Trophoblast cell (in vitro differentiated cells and primary cell): ENCODE results near the gene SCD.
A peak's percentile ranks its signal among the peaks of the same experiment; 100 is the strongest.

Source experiments
- DNase-seq, 2 donors: peaks; one replicate each; pipeline ENCODE4 v3.0.0-alpha.2; 2016
- H2AFZ ChIP-seq: 2 replicates; pipeline ENCODE4 v1.6.1; 2013; ENCODE audit warnings: low read length, moderate library complexity, mild to moderate bottlenecking; ENCODE audit not compliant: insufficient read depth, poor library complexity
- H2AK5ac ChIP-seq: 2 replicates; pipeline ENCODE4 v1.6.1; 2013; ENCODE audit warnings: mild to moderate bottlenecking, low read length
- H2BK120ac ChIP-seq: 2 replicates; pipeline ENCODE4 v1.6.1; 2013; ENCODE audit warnings: low read length, mild to moderate bottlenecking, moderate library complexity; ENCODE audit not compliant: insufficient read depth, poor library complexity
- H2BK12ac ChIP-seq: 2 replicates; pipeline ENCODE4 v1.6.1; 2013; ENCODE audit warnings: mild to moderate bottlenecking, low read length, moderate library complexity
- H2BK5ac ChIP-seq: 2 replicates; pipeline ENCODE4 v1.6.1; 2013; ENCODE audit warnings: low read length, low read depth, moderate library complexity, mild to moderate bottlenecking; ENCODE audit not compliant: poor library complexity
- H3K14ac ChIP-seq: 2 replicates; pipeline ENCODE4 v1.6.1; 2013; ENCODE audit warnings: mild to moderate bottlenecking, low read length
- H3K18ac ChIP-seq: 2 replicates; pipeline ENCODE4 v1.6.1; 2013; ENCODE audit warnings: mild to moderate bottlenecking, low read length
- H3K23ac ChIP-seq: 2 replicates; pipeline ENCODE4 v1.6.1; 2013; ENCODE audit warnings: low read length
- H3K27ac ChIP-seq: 2 replicates; pipeline ENCODE4 v1.5.1; 2013; ENCODE audit warnings: low read depth, mild to moderate bottlenecking, inconsistent platforms, low read length, moderate library complexity
- H3K27me3 ChIP-seq: 2 replicates; pipeline ENCODE4 v1.6.1; 2013; ENCODE audit warnings: inconsistent platforms, mild to moderate bottlenecking, low read length, moderate library complexity; ENCODE audit not compliant: insufficient read depth
- H3K36me3 ChIP-seq, 2 experiments: 1 replicate in 1 of 2; 2 replicates in 1 of 2; pipeline ENCODE4 v1.6.1; 2013; ENCODE audit warnings: low read length in 2 of 2, mild to moderate bottlenecking in 2 of 2, moderate library complexity in 1 of 2; ENCODE audit not compliant: insufficient read depth in 2 of 2, control insufficient read depth in 1 of 2
- H3K4ac ChIP-seq: 2 replicates; pipeline ENCODE4 v1.6.1; 2013; ENCODE audit warnings: low read depth, mild to moderate bottlenecking, low read length, moderate library complexity
- H3K4me1 ChIP-seq, 2 experiments: 1 replicate in 1 of 2; 2 replicates in 1 of 2; pipeline ENCODE4 v1.6.1; 2013; ENCODE audit warnings: low read length in 2 of 2, mild to moderate bottlenecking in 2 of 2, moderate library complexity in 1 of 2; ENCODE audit not compliant: insufficient read depth in 2 of 2, control insufficient read depth in 1 of 2
- H3K4me2 ChIP-seq: 2 replicates; pipeline ENCODE4 v1.6.1; 2013; ENCODE audit warnings: inconsistent platforms, mild to moderate bottlenecking, low read length, moderate library complexity
- H3K4me3 ChIP-seq: 2 replicates; pipeline ENCODE4 v1.5.1; 2013; ENCODE audit warnings: mild to moderate bottlenecking, low read depth, low read length, inconsistent platforms
- H3K79me1 ChIP-seq: one replicate; pipeline ENCODE4 v1.6.1; 2013; ENCODE audit warnings: low read length
- H3K79me2 ChIP-seq: 2 replicates; pipeline ENCODE4 v1.6.1; 2013; ENCODE audit warnings: low read length, mild to moderate bottlenecking; ENCODE audit not compliant: control insufficient read depth, insufficient read depth, poor library complexity
- H3K9ac ChIP-seq: 2 replicates; pipeline ENCODE4 v1.6.1; 2013; ENCODE audit warnings: mild to moderate bottlenecking, low read length
- H3K9me3 ChIP-seq: 2 replicates; pipeline ENCODE4 v1.6.1; 2013; ENCODE audit warnings: low read depth, mild to moderate bottlenecking, control low read depth, inconsistent platforms, low read length; ENCODE audit not compliant: insufficient read depth
- H4K12ac ChIP-seq: 2 replicates; pipeline ENCODE4 v1.6.1; 2013; ENCODE audit warnings: low read depth, mild to moderate bottlenecking, low read length, moderate library complexity
- H4K8ac ChIP-seq: 2 replicates; pipeline ENCODE4 v1.6.1; 2013; ENCODE audit warnings: low read depth, mild to moderate bottlenecking, low read length, moderate library complexity
- H4K91ac ChIP-seq: one replicate; pipeline ENCODE4 v1.6.1; 2013; ENCODE audit warnings: low read depth, mild to moderate bottlenecking, low read length, moderate library complexity
- WGBS: extraction: QIAGEN DNeasy Blood & Tissue Kit; methylation state at CpG from one replicate; pipeline ENCODE4 v1.1.7; 2013; ENCODE audit warnings: missing lambda C conversion rate; ENCODE audit not compliant: insufficient read length, insufficient coverage; ENCODE audit errors: extremely low coverage; 5-methylcytosine and 5-hydroxymethylcytosine counted together

The SCD gene

GRCh38 chr10:100348389-100348927, 1.4 kb downstream of the SCD start:
- Histone ChIP-seq H3K4me3 (peak overlapping the region; percentile 87), H3K27me3 (no peaks in the 10 kb centered on the region), H4K8ac (no peak overlapping the region), H4K91ac (no peak overlapping the region), H3K4me1 (peaks cover 25 to 35% of the 10 kb centered on the region in 2 experiments), H3K36me3 (peaks cover 34 to 47% of the 10 kb centered on the region in 2 experiments), H4K12ac (no peak overlapping the region), H3K9me3 (no peaks in the 10 kb centered on the region), H2AK5ac (no peak overlapping the region), H3K4ac (peak overlapping the region; percentile 100), H3K23ac (no peak overlapping the region), H2BK5ac (no peak overlapping the region), H3K27ac (peak overlapping the region; percentile 33), H3K9ac (peak overlapping the region; percentile 63), H3K79me2 (peaks cover 35% of the 10 kb centered on the region), H3K18ac (peak overlapping the region; percentile 23), H2BK12ac (no peak overlapping the region), H3K14ac (peak overlapping the region; percentile 18), H2BK120ac (no peak overlapping the region), H3K4me2 (peak overlapping the region; percentile 85), H2AFZ (no peak overlapping the region), H3K79me1 (peaks cover 33% of the 10 kb centered on the region)
- no peak for DNase-seq
- WGBS, result no CpG with 5 or more reads among the region's 3 CpGs

- Histone ChIP-seq H3K9ac (no peak overlapping the region), H4K91ac (no peak overlapping the region), H3K79me2 (peaks cover 35% of the 10 kb centered on the region), H3K27me3 (no peaks in the 10 kb centered on the region), H4K8ac (peak overlapping the region; percentile 20), H2AK5ac (no peak overlapping the region), H2BK12ac (no peak overlapping the region), H3K4me3 (peak overlapping the region; percentile 8), H3K4ac (peak overlapping the region; percentile 90), H3K27ac (peak overlapping the region; percentile 16), H3K14ac (peak overlapping the region; percentile 16), H3K23ac (no peak overlapping the region), H2AFZ (no peak overlapping the region), H3K4me2 (peak overlapping the region; percentile 85), H4K12ac (no peak overlapping the region), H3K79me1 (peaks cover 33% of the 10 kb centered on the region), H3K18ac (peak overlapping the region; percentile 67), H3K4me1 (peaks cover 25 to 36% of the 10 kb centered on the region in 2 experiments), H2BK120ac (no peak overlapping the region), H3K36me3 (peaks cover 37 to 53% of the 10 kb centered on the region in 2 experiments), H3K9me3 (no peaks in the 10 kb centered on the region), H2BK5ac (peak overlapping the region; percentile 21)
- no peak for DNase-seq
- WGBS, result no CpG with 5 or more reads among the region's 5 CpGs
Observed at GRCh38 chr10:100349087-100349486, 2.1 kb downstream of the SCD start.

GRCh38 chr10:100349672-100350071, 2.6 kb downstream of the SCD start:
- Histone ChIP-seq H3K4ac (peak overlapping the region; percentile 90), H2AK5ac (no peak overlapping the region), H2AFZ (no peak overlapping the region), H3K4me1 (peaks cover 29 to 39% of the 10 kb centered on the region in 2 experiments), H3K4me3 (no peak overlapping the region), H3K4me2 (peak overlapping the region; percentile 85), H3K36me3 (peaks cover 41 to 58% of the 10 kb centered on the region in 2 experiments), H3K27me3 (no peaks in the 10 kb centered on the region), H4K12ac (no peak overlapping the region), H3K23ac (peak overlapping the region; percentile 18), H3K79me1 (peaks cover 33% of the 10 kb centered on the region), H3K9me3 (no peaks in the 10 kb centered on the region), H4K91ac (no peak overlapping the region), H2BK5ac (peak overlapping the region; percentile 25), H3K27ac (peak overlapping the region; percentile 16), H3K79me2 (peaks cover 35% of the 10 kb centered on the region), H2BK120ac (no peak overlapping the region), H2BK12ac (no peak overlapping the region), H3K18ac (no peak overlapping the region), H3K14ac (peak overlapping the region; percentile 11), H4K8ac (peak overlapping the region; percentile 22), H3K9ac (no peak overlapping the region)
- WGBS, result no CpG with 5 or more reads among the region's 3 CpGs
- DNase-seq, result no peak

GRCh38 chr10:100350914-100351485, 4.0 kb downstream of the SCD start:
- peak overlapping the region; percentile 55 for H3K18ac ChIP-seq
- H4K12ac ChIP-seq, result no peak overlapping the region
- H3K14ac ChIP-seq, result peak overlapping the region; percentile 22
- peaks cover 25 to 43% of the 10 kb centered on the region in 2 experiments for H3K4me1 ChIP-seq
- no peak overlapping the region for H3K9ac ChIP-seq
- no peak overlapping the region for H3K27ac ChIP-seq
- H3K4me2 ChIP-seq, result peak overlapping the region; percentile 85
- no peak for DNase-seq
- H3K79me1 ChIP-seq, result peaks cover 28% of the 10 kb centered on the region
- H3K9me3 ChIP-seq, result no peaks in the 10 kb centered on the region
- peak overlapping the region; percentile 43 for H4K8ac ChIP-seq
- H2BK120ac ChIP-seq, result peak overlapping the region; percentile 73
- H2BK12ac ChIP-seq, result no peak overlapping the region
- no CpG with 5 or more reads among the region's 5 CpGs for WGBS
- peaks cover 47 to 71% of the 10 kb centered on the region in 2 experiments for H3K36me3 ChIP-seq
- no peak overlapping the region for H3K4me3 ChIP-seq
- H3K4ac ChIP-seq, result peak overlapping the region; percentile 80
- no peak overlapping the region for H3K23ac ChIP-seq
- no peaks in the 10 kb centered on the region for H3K27me3 ChIP-seq
- peaks cover 35% of the 10 kb centered on the region for H3K79me2 ChIP-seq
- no peak overlapping the region for H2AFZ ChIP-seq
- H2AK5ac ChIP-seq, result no peak overlapping the region
- peak overlapping the region; percentile 39 for H2BK5ac ChIP-seq
- H4K91ac ChIP-seq, result no peak overlapping the region
